HG02840 (cell line): ENCODE measurements around the gene ZFHX3.
"Not testable (repeated sequence)": the region's sequence is repeated elsewhere in the genome, so short reads cannot be mapped to it uniquely, and the experiment has no call there.

Experiments used
- ATAC-seq: cut with Tn5 transposase; IDR thresholded peaks from one replicate; pipeline ENCODE4 v1.9.1; 2021; ENCODE audit warnings: mild to moderate bottlenecking, moderate library complexity, moderate number of reproducible peaks; ENCODE audit not compliant: unreplicated experiment, low FRiP score

ZFHX3 gene, protein sequence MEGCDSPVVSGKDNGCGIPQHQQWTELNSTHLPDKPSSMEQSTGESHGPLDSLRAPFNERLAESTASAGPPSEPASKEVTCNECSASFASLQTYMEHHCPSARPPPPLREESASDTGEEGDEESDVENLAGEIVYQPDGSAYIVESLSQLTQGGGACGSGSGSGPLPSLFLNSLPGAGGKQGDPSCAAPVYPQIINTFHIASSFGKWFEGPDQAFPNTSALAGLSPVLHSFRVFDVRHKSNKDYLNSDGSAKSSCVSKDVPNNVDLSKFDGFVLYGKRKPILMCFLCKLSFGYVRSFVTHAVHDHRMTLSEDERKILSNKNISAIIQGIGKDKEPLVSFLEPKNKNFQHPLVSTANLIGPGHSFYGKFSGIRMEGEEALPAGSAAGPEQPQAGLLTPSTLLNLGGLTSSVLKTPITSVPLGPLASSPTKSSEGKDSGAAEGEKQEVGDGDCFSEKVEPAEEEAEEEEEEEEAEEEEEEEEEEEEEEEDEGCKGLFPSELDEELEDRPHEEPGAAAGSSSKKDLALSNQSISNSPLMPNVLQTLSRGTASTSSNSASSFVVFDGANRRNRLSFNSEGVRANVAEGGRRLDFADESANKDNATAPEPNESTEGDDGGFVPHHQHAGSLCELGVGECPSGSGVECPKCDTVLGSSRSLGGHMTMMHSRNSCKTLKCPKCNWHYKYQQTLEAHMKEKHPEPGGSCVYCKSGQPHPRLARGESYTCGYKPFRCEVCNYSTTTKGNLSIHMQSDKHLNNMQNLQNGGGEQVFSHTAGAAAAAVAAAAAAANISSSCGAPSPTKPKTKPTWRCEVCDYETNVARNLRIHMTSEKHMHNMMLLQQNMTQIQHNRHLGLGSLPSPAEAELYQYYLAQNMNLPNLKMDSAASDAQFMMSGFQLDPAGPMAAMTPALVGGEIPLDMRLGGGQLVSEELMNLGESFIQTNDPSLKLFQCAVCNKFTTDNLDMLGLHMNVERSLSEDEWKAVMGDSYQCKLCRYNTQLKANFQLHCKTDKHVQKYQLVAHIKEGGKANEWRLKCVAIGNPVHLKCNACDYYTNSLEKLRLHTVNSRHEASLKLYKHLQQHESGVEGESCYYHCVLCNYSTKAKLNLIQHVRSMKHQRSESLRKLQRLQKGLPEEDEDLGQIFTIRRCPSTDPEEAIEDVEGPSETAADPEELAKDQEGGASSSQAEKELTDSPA (N-terminal part only)

DNA sequence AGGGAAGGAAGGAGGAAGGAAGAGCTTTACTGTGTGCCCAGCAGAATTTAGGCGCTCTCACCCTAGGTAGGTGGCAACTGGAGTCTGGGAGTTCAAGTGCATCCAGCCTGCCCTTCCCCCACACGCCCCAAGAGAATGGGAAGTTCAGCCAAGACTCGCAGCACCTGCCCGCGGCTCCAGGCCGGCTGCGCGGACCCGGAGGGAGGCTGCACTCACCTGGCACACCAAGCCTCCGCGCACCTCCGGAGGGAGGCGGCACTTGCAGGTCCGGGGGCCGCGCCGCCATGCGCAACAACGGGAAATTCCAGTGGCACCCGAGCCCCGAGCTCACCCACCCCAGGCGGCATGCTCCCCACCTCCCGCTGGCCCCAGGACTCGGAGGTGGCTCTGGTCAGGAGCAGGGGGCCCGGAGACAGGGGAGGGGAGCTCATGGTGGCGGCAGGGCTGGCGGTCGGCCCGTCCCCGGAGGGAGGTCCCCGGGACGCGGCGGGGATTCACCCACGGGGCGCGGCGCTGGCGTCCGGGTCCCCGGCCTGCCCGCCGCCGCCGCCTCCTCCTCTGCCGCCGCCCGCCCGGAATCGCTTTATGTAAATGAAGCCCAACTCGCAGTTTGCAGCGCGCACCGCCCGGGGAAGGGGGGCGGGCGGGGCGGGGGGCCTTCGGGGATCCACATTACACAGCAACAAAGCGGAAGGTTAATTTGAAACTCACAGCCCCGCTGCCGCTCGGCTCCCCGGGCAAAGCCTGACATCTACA, at the start of gene ZFHX3:
Gene ZFHX3 (minus strand): TSS at position 593 of the 756 bp plus-strand sequence. CDS start 87,983 bp downstream, outside the sequence.
- peak; percentile 52 for ATAC-seq

DNA sequence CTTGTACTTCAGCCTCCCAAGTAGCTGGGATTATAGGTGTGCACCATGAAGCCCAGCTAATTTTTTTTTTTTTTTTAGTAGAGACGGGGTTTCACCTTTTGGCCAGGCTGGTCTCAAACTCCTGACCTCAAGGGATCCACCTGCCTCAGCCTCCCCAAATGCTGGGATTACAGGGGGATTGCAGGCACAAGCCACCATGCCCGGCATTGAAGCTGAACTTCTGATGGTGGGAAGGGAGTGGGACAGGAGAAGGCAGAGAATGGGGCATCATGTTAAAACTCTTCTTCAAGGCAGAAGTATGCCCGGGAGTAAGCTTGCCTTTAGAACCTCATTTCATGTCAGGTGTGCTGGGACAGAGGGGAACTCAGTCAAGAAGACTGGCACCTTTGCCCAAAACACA, 48.6 kb upstream of the ZFHX3 start:
- no peak for ATAC-seq

DNA sequence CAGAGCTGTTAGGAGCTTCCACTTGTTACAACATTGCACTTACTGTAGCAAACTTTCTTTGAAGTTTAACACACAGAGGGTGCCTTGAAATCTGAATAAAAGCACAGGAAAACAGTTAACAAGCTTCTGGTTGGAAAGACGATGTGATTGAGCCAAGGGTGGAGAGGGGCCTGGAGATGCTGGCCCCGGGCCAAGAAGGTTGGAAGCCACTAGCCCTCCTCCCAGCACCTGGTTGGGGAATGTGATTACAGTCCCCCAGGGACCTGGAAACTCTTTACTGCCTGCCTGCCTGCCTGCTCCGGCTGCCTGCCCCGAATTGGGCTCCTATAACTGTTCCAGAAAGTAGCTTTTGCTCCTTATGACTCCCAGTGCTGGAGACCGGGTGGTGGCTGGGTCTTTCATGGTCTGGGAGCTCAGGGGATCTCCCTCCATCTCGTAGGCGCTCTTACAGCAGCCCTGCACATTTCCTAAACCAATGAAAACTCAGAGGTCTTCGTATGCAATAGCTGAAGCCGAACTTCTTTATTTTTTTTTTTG, 48.0 kb upstream of the ZFHX3 start:
- no peak for ATAC-seq

DNA sequence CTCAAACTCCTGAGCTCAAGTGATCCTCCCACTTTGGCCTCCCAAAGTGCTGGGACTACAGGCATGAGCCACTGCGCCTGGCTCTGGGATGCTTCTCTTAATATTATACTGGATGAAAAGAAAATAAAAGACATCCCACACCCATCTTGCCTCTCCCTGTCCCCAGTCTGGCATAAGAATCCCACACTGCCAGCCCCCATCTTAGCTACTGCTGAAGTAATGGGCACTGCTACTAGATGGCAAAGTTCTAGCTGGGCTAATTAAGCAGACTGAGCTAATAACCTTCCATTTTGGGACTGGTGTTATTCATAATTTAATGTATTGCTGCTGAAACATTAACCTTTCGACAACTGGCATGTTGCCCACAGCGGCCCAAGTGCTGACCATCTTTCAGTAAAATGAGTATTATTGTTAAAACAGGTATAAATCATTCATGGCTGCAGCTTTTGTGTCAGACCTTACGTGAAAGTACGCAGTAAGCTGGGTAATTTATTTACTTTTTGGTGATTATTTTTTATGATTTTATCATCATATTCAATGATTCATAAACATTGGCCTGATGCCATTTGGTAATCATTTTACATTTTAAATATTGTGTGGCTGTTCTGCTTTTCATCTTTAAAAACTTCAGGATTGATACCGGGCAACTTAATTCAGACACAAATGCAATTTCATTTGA, 47.4 kb upstream of the ZFHX3 start:
- no peak for ATAC-seq

DNA sequence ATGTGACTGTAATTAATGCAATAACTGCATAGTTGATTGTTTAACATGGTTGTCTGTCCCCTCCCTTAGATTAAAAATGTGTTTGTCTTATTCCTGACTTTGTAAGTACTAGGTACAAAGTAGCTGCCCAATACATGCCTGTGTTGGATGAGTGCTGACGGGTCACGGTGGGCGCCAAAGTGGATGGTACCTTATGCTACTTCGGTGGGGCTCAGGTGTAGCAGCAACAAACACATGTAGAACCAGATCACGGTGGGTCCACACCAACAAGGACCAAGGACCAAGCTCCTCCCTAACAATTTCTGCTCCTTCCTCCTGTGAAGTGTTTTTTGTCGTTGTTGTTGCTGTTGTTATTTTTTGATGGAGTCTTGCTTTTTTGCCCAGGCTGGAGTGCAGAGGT, 46.4 kb upstream of the ZFHX3 start:
- ATAC-seq: no peak

DNA sequence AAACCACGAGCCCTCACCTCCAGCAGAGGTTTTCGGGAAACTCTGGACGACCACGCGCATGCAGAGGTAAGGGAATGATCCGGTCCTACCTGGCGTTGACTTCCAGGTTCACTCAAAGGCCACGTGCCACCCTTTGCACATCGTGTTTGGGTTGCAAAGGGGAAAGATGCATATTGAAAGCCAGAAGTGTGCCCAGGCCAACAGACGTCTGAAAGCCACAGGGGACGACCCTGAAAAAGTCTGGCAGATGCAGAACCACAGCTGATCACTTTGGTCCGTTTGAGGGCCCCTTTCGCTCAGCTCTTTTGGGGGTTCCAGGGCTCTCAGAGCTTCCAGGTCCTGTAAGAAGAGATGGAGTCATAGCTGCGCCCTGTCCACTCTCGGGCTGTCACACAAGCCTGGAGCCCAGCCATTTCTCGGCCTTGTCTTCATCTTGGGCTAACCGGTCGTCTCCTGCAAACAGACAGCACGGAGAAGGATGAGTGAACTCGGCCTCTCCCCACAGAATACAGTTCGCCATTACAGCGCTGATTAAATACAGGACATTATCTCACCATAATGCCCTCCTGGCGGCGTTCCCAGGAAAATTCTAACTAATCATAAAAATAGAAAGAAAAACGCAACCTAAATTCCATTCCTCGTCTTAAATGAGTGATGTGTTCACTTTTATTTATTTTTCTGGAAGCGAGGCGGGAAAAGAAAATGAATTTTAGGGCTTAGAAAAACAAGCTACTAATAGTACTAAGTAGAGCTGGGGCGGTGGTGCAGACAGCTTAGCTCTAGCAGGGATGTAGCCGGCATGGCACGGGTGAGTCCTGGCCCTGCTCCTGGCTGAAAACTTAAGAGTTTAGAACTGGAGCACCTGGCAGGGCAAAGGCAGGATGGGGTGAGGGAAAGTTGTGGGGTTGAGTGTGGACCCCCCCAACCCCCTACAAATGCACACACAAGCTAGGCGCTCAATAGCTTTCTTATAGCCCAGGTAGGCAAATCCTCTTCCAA, 45.5 kb upstream of the ZFHX3 start:
- ATAC-seq: no peak

DNA sequence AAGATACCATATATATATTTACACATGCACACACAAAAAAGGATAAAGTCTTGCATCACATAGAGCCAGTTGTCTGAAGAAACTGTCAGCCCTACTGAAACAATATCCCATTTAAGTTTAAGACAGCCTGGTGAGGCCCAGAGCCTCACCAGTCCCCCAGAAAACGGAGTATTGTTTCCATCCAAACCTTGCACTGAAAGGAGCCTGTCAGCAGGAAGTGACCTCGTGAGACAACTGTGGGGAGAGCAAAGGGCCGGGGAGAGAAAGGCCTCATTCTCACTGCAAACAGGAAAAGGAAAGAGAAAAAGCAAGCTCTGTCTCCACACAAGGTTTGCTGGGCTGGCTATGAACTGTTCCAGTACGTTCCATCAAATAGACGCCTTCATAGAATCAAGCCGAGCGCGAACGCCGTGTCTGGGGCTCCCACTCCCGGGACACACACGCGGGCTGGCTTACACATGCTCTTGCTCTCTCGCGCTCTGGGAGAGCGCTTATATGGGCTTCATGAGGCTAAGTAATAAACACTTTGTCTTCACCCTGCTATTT, 44.4 kb upstream of the ZFHX3 start:
- ATAC-seq: no peak

DNA sequence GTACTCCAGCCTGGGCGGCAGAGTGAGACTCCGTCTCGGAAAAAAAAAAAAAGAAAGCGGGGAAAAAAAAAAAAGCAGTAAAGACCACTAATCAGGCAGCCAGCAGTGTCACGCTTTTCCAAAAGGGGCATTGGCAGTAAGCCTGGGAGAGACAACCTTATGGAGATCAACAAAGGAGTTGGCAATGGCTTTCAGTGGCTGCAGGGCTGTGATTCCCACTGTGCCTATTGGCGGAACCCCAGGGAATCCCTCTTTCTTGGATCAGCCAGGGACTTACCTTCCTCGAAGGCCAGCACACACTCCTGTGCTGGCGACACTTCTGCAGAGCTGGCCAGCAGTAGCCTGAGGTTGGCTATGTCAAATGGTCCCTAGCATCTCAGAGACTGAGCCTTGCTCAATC, 43.2 kb upstream of the ZFHX3 start:
- no peak for ATAC-seq

DNA sequence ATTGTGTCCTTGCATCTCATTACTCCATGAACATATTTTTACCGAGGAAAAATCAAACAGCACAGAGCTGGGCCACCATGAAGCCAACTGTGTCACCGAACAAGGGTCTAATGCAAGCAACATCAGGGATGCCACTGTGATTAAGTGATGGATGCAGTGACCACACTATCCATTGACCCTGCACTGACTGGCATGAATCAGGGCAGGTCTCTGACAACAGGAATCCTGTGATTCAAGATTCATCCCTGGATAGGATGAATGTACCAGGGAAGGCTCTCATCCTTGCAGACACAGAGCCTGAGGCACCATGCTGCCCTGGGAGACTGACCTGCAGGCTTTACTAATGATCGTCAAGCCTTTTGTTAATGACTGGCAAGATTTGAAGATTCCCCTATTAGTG, 41.5 kb upstream of the ZFHX3 start:
- no peak for ATAC-seq

DNA sequence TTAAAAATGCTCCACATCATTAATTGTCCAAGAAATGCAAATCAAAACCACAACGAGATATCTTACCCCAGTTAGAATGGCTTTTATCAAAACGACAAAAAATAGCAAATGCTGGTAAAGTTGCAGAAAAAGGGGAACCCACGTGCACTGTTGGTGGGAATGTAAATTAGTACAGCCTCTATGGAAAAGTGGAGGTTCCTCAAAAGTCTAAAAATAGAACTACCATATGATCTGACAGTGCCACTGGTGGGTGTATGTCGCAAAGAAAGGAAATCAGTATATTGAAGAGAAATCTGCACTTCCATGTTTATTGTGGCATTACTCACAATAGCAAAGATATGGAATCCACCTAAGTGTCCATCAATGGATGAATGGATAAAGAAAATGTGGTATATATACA, 38.2 kb upstream of the ZFHX3 start:
- no peak for ATAC-seq

DNA sequence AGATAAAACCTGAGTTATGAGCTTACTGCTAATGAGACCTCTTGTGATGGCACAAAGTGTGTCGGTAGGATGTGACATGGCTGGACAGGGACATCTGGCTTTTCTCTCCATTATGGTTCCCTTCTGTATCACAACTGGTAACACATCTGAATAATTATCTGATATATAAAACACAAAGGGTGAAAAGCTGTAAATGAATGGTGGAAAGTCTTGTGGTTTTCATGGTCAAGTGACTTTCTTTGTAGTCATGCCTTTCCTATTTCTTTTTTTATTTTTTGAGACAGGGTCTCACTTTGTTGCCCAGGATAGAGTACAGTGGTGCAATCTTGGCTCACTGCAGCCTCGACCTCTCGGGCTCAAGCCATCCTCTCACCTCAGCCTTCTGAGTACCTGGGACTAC, 35.3 kb upstream of the ZFHX3 start:
- no peak for ATAC-seq

DNA sequence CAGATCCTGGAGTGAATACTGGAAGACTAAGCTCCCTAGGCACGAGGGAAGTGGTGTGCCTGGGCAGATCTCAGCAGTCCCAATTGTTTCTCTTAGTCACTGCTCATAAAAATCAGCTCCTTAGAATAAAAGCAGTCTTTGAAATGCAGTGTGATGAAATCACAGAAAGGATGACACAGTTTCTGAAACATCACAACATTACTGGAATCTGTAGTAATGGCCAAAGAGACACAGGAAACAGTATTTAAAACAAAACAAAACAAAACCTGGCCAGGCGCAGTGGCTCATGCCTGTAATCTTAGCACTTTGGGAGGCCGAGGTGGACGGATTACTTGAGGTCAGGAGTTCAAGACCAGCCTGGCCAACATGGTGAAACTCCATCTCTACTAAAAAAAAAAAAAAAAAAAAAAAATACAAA, 34.7 kb upstream of the ZFHX3 start:
- not testable (repeated sequence) for ATAC-seq

DNA sequence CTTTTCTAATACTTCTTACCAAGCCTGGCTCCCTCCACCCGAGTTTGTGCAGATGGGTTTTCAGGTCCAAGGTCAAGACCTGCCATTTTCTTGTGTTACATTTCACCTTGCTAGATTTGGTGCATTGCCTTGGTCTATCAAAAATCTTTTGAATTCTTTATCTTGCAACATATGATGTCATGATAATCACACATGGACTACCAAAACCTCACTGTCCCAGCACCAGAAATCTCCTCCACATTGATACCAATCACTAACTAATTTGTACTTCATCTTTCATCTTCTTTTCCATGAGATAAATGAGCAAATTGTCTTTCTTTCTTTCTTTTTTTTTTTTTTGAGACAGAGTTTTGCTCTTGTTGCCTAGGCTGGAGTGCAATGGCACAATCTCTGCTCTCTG, 33.0 kb upstream of the ZFHX3 start:
- ATAC-seq: no peak

DNA sequence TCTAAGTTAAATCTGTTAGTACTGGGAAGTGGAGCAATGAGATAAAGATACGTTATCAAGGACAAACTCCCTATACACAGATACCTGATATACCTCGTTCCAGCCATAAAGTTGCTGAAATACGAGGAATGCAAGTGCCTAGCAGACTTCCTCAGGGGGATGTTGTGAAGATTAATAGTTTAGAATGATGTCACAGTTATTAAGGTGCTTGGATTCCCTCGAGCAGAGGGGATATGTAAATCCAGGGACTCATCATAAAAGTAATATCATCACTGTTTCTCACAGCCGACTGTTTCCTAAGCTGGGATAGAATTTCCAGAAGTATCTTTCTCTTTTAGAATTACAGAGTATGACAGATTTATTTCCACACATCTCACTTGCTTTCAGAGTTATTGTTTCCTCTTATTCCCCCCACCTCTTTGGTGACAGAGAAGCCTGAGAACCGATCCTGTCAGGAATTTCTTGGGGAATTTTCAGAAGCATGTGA, 28.4 kb upstream of the ZFHX3 start:
- ATAC-seq: no peak

DNA sequence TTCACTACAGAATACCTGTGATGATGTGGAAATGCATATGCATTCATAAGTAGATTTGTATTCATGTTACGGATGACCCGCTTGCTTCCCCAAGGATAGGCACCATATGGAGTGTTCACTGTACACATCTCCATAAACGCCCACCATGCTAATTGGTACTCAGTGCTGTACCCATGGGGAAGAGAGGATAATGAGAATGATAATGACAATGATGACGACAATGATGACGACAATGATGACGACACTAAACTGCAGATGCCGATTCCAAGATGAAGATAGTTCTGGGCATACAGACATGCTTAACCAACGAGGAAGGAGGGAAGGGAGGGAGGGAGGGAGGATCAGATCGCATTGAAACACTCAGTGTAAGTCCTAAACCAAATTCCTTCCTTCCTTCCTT, 26.5 kb upstream of the ZFHX3 start:
- ATAC-seq: no peak

DNA sequence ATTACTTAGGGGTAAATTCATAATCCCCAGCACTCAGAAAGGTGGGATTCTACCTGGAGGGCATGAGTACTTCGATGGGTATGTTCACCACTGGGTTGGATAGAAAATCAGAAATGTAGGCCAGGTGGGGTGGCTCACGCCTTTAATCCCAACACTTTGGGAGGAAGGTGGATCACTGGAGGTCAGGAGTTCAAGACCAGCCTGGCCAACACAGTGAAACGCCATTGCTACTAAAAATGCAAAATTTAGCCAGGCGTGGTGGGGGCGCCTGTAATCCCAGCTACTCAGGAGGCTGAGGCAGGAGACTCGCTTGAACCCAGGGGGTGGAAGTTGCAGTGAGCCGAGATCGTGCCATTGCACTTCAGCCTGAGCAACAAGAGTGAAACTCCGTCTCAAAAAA, 24.1 kb upstream of the ZFHX3 start:
- ATAC-seq: not testable (repeated sequence)

DNA sequence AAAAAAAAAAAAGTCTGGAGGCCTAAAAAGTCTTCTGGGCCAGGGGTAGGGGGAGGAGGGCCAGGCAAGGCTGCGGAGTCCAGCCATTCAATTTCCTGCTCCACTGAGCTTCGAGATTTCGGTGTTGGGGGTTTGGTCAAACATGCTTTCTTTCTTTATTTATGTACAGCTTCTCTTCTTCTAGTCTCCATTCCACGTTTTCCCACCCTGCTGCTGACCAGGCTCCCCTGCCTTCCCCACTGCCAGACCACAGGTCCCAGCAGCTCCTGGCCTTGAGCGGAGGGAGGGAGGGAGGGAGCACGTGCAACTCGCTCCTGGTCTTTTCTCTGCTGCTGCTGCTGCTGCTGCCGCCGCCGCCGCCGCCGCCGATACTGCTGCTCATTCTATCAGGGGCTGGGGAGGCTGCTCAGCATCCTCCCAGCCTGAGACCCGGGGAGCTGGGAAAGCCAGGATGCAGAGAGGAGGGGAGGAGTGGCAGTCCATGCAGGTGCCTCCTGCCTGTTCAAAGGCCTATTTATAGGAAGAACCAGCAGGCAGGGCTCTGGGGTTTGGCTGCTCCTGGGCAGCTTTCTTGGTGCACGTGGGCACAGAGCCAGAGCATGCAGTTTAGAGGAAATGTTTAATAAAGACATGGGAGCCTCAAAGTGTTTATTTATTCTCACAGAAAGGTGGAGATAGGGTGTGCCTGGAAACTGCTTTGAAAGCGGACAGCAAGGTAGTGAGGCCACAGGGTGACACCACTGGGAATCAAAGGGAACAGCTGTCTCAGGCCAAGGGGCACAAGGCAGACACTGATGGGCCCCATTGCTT, 23.4 kb upstream of the ZFHX3 start:
- no peak for ATAC-seq
